Activated naive CD4-positive, alpha-beta T cell (primary cell): Measurements from ENCODE around the gene RHOT2.

Experiments used
- DNase-seq, 4 experiments: peaks; one replicate each; lab custom pipeline; 2025; lab: John Stamatoyannopoulos, UW

The RHOT2 gene

DNA sequence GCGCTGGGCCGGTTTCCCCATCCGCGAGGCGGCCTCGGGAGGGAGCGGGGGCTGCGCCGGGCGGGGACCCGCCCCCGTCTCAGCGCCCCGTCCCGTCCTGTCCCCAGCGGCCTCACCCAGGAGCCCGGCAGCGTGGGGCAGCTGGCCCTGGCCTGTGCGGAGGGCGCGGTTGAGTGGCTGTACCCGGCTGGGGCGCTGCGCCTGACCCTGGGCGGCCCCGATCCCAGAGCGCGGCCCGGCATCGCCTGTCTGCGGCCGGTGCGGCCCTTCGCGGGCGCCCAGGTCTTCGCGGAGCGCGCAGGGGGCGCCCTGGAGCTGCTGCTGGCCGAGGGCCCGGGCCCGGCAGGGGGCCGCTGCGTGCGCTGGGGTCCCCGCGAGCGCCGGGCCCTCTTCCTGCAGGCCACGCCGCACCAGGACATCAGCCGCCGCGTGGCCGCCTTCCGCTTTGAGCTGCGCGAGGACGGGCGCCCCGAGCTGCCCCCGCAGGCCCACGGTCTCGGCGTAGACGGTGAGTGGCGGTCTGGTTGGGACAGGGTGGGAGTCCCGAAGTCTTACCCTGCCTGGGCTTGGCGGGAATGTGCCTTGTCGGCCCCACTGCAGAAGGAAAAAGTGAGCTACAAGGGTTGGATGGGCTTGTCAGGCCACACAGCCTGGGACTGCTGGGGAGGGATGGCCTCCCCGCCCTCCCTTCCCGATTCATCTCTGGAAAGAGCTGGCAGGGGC is 47.7 kb downstream of the RHOT2 start:
- DNase-seq: no peak

- DNase-seq: no peak
Measured at GRCh38 chr16:716200-716568, 48.3 kb downstream of the RHOT2 start.

DNA sequence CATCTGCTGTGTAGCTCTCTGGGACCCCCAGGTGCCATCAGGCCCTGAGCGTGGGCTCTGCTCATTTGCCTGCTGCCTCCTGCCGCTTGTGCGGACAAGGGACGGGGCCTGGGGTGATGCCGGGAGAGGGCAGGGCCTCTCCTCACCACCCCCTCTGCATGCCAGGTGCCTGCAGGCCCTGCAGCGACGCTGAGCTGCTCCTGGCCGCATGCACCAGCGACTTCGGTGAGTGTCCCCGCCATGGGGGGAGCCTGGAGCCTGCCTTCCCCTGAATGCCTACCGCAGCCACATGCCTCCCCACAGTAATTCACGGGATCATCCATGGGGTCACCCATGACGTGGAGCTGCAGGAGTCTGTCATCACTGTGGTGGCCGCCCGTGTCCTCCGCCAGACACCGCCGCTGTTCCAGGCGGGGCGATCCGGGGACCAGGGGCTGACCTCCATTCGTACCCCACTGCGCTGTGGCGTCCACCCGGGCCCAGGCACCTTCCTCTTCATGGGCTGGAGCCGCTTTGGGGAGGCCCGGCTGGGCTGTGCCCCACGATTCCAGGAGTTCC is 48.9 kb downstream of the RHOT2 start:
- no peak for DNase-seq

DNA sequence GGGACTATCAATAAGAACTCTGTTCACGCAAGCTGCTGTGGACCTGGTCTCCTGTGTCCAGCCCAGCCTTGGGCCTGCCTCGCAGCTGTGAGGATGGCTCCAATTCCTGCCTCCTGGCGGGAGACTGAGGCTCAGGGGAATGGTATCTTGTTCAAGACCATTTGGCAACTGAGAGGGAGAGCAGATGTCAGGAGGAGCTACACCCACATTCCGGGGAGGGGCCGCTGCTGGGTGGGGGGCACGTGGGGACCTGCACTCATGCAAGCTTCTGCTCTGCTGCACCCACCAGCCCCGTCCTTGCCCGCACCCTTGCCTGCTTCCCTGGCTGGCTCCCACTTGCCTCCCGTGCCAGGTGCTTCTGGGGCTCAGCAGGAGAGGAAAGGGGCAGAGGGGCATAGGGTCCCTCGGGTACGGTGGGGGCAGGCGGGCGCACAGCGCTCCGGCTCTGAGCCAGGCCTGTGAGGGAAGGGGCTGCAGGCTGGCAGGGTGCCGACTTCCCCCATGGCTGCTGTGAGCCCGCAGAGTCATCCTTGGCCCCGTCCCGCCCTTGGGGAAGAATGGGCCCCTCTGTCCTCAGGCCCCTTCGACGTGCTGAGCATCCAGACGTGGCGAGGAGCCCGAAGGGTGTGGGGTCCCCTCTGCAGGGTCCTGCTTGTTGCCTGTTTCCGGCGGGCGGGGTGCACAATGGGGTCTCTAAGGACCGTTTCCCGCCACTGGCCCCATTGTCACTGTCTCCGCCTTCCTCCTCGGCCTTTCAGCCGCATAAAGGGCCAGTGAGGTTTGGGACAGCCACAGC is 49.7 kb downstream of the RHOT2 start:
- no peak for DNase-seq

DNA sequence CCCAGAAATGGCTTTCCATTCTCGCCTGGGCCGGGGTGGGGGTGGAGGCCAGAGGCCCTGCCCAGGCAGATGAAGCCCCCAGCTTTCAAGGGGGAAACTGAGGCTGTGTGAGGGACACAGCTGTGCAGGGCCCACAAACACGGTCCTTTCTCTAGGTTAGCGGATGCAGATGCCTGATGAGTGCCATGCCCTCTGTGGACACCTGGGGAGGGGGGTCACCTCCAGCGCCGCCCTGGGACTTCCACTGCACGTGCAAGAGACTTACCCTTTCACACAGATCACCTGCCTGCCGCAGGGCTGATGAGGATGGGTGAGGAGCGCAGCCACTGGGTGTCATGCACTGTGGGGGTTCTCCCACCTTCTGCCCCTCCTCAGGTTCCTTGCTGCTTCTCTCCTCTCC is 50.5 kb downstream of the RHOT2 start:
- DNase-seq: no peak

- DNase-seq: no peak
Measured at GRCh38 chr16:718922-719321, 51.0 kb downstream of the RHOT2 start.

GRCh38 chr16:719815-720446 is 52.0 kb downstream of the RHOT2 start:
- DNase-seq: no peak

DNA sequence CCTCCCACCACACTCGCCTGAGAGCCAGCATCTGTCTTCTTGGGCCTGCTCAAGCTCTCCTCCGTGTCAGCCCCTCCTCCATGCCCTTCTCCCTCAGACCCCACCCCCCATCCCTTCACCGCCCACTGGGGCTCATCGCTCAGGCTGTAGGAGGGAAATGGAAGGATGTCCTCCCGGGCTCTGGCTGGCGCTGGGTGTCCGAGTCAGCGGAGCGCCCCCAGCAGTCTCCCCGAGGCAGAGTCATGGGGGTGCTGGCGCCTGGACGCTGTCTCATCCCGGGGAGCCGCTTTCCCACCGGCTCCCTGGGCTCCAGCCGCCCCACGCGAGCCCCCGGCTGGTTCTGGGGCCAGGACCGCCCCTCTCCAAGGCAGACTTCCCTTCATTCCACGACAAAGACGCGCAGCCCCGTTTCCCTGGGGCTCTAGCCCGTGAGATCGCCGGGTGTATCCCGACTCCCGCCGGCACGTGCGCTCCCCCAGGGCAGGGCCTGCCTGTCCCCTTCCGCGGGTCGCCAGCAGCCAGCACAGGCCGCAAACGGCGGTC is 52.6 kb downstream of the RHOT2 start:
- DNase-seq: no peak

- DNase-seq: peak in 2 of 4 experiments; percentile 28 to 60
Measured at GRCh38 chr16:720990-721764, 53.2 kb downstream of the RHOT2 start, which contains the start of gene ANTKMT. Gene ANTKMT (plus strand): TSS chr16:721146. CDS start chr16:721275, 129 bp downstream.

DNA sequence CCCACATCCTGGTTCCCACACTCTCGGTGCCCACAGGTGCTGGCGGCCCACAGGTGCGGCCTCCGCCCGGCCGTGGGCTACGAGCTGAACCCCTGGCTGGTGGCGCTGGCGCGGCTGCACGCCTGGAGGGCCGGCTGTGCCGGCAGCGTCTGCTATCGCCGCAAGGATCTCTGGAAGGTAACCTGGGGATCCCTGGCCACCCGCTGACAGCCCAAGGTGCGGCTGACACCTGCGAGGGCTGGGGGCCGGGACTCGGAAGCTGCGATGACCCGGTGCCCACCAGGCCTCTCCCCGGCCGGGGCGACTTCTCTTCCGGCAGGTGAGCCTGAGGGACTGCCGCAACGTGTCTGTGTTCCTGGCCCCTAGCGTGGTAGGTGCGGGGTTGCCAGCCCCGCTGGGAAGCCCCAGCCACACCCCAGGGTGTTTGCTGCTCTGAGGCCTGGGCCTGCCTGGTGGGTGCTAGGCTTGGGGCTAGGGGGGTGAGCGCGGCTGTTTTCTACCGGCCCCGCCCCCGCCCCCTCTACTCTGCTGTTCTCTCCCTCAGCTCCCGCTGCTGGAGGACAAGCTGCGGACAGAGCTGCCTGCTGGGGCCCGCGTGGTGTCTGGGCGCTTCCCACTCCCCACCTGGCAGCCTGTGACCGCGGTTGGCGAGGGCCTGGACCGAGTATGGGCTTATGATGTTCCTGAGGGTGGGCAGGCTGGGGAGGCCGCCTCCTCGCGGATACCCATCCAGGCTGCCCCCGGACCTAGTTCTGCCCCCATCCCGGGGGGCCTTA is 54.0 kb downstream of the RHOT2 start:
- no peak for DNase-seq

DNA sequence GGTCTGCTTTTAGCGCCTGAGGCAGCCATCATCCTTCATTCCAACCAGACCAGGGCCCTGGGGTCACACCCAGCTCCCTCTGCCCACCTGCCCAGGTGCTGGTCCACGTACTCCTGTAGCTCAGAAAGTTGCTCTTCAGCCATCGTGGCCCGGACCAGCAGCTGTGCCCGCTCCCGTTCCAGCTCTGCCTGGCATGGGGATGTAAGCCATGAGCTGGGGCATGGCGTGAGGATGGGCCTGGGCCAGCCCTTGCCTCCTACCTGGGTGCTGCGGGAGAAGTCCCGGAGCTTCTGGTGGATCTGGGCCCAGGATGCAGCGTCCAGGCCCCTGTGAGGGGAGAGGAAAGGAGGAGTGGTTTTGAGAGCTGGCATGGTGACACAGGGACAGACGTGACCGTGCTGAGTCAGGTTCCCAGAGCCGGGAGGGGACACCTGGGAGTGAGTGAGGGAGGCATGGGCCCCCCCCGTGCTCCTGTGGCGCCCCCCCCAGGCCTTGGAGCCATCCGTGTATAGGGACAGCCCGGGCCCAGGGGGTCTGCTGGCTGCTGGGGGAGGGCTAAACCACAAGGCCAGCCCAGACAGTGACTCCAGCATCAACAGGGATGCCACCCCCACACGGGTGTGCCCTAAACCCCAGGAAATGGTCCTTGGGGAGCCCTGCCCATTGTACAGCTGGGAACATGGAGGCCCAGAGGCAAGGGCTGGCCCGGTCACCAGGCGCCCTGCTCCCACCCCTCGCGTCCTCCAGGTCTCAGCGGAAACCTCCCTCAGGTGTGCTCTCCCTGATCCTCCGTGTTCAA is 55.1 kb downstream of the RHOT2 start:
- DNase-seq: no peak

DNA sequence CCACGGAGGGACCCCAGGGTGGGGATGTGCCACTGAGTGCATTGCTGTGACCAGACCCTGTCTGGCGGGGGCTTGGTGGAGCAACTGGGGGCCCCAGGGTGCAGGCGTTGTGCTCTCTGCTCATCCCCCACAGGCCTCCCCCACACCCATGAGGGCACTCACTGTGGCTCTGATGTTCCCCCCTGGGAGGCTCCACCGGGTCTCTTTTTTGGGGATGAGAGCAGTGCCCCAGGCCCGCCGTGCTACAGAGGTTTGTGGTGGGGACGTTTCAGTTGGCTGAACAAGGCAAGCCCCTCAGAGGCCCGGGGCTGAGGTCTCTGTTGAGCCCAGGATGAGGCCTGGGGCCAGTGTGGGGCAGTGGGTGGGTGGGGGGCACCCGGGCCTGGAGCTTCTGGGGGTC is 55.8 kb downstream of the RHOT2 start:
- DNase-seq: no peak
